NCI-H748 (cell line): ENCODE measurements around the gene FGD3.

Source experiments
- DNase-seq: peaks from one replicate; lab custom pipeline; 2025; ENCODE audit not compliant: unreplicated experiment; lab: John Stamatoyannopoulos, UW

FGD3 gene

GRCh38 chr9:93049491-93049890 lies 102.2 kb downstream of the FGD3 start:
- DNase-seq, result no peak

- DNase-seq, result no peak
These were observed 102.9 kb downstream of the FGD3 start for GRCh38 chr9:93050231-93050630.

GRCh38 chr9:93051680-93052089 lies 104.4 kb downstream of the FGD3 start:
- DNase-seq, result no peak

GRCh38 chr9:93052791-93053540 lies 105.6 kb downstream of the FGD3 start:
- DNase-seq, result no peak

GRCh38 chr9:93053781-93054331 lies 106.5 kb downstream of the FGD3 start:
- DNase-seq, result no peak

- DNase-seq, result no peak
These were observed 107.7 kb downstream of the FGD3 start for GRCh38 chr9:93054758-93055704.

- DNase-seq, result no peak
These were observed 109.8 kb downstream of the FGD3 start for GRCh38 chr9:93057042-93057702.

- DNase-seq, result no peak
These were observed 110.5 kb downstream of the FGD3 start for GRCh38 chr9:93057703-93058354.

GRCh38 chr9:93058355-93059010 lies 111.2 kb downstream of the FGD3 start, which contains the start of gene SUSD3:
Gene SUSD3, plus strand, starts transcription at chr9:93058701. Its CDS starts 42 bp downstream, at chr9:93058743.
- peak; percentile 62 for DNase-seq

GRCh38 chr9:93059011-93059714 lies 111.8 kb downstream of the FGD3 start:
- DNase-seq, result no peak

GRCh38 chr9:93059715-93060578 lies 112.6 kb downstream of the FGD3 start:
- DNase-seq, result no peak

GRCh38 chr9:93060746-93061259 lies 113.5 kb downstream of the FGD3 start:
- DNase-seq, result no peak

GRCh38 chr9:93061260-93061751 lies 114.0 kb downstream of the FGD3 start:
- DNase-seq, result no peak

GRCh38 chr9:93061791-93062763 lies 114.8 kb downstream of the FGD3 start:
- DNase-seq, result peak; percentile 34

GRCh38 chr9:93064392-93065134 lies 117.2 kb downstream of the FGD3 start:
- peak; percentile 11 for DNase-seq

- no peak for DNase-seq
These were observed 117.9 kb downstream of the FGD3 start for GRCh38 chr9:93065135-93065720.
